Medulla oblongata (tissue), 1 donor: ENCODE data around the gene RNF113A.
"Not testable (repeated sequence)": the region's sequence is repeated elsewhere in the genome, so short reads cannot be mapped to it uniquely, and the experiment has no call there.

Source experiments
- DNase-seq: peaks from one replicate; pipeline ENCODE4 v3.0.0-alpha.2; 2015; ENCODE audit errors: extremely low spot score

The RNF113A gene

GRCh38 chrX:119871599-119872395, at the start of gene RNF113A, which contains the start of gene NDUFA1:
Gene RNF113A (minus strand): TSS chrX:119871733. CDS start chrX:119871613, 120 bp downstream.
Gene NDUFA1 (plus strand): TSS chrX:119871832. CDS start chrX:119871912, 80 bp downstream.
- DNase-seq: peak; percentile 82

- no peak for DNase-seq
Measured at GRCh38 chrX:119919835-119920585, 48.5 kb upstream of the RNF113A start.

GRCh38 chrX:119917877-119918276, 46.3 kb upstream of the RNF113A start:
- DNase-seq: no peak

- no peak for DNase-seq
Measured at GRCh38 chrX:119916310-119916709, 44.8 kb upstream of the RNF113A start.

GRCh38 chrX:119900976-119901375, 29.4 kb upstream of the RNF113A start:
- DNase-seq: no peak

- DNase-seq: peak; percentile 9
Measured at GRCh38 chrX:119899125-119899524, 27.6 kb upstream of the RNF113A start.

- no peak for DNase-seq
Measured at GRCh38 chrX:119895843-119896326, 24.4 kb upstream of the RNF113A start, which contains the start of gene AKAP14. Gene AKAP14 (plus strand): TSS chrX:119895893. CDS start chrX:119903224, 7,331 bp downstream.

- not testable (repeated sequence) for DNase-seq
Measured at GRCh38 chrX:119891961-119892692, 20.6 kb upstream of the RNF113A start.

GRCh38 chrX:119890626-119891025, 19.1 kb upstream of the RNF113A start:
- DNase-seq: not testable (repeated sequence)

GRCh38 chrX:119887721-119888425, 16.3 kb upstream of the RNF113A start:
- peak; percentile 15 for DNase-seq

GRCh38 chrX:119885554-119886428, 14.3 kb upstream of the RNF113A start:
- peak; percentile 32 for DNase-seq

- peak; percentile 18 for DNase-seq
Measured at GRCh38 chrX:119880552-119881437, 9.3 kb upstream of the RNF113A start.

GRCh38 chrX:119880076-119880475, 8.5 kb upstream of the RNF113A start:
- DNase-seq: no peak

GRCh38 chrX:119878740-119879139, 7.2 kb upstream of the RNF113A start:
- no peak for DNase-seq

GRCh38 chrX:119871245-119871598, 311 bp downstream of the RNF113A start:
- no peak for DNase-seq

GRCh38 chrX:119870626-119871131, 854 bp downstream of the RNF113A start:
- DNase-seq: peak; percentile 5

- no peak for DNase-seq
Measured at GRCh38 chrX:119853444-119853843, 18.1 kb downstream of the RNF113A start.

GRCh38 chrX:119852382-119853353, 18.9 kb downstream of the RNF113A start, which contains the start of gene UPF3B:
Gene UPF3B (minus strand): TSS chrX:119852963. CDS start chrX:119852928, 35 bp downstream.
- peak; percentile 97 for DNase-seq
